HG02852 (cell line): ENCODE measurements around the gene NEMF.
"Not testable (repeated sequence)": the region's sequence is repeated elsewhere in the genome, so short reads cannot be mapped to it uniquely, and the experiment has no call there.

Experiments used
- ATAC-seq: cut with Tn5 transposase; IDR thresholded peaks from one replicate; pipeline ENCODE4 v1.9.1; 2021; ENCODE audit warnings: mild to moderate bottlenecking, moderate library complexity; ENCODE audit not compliant: unreplicated experiment

The NEMF gene

DNA sequence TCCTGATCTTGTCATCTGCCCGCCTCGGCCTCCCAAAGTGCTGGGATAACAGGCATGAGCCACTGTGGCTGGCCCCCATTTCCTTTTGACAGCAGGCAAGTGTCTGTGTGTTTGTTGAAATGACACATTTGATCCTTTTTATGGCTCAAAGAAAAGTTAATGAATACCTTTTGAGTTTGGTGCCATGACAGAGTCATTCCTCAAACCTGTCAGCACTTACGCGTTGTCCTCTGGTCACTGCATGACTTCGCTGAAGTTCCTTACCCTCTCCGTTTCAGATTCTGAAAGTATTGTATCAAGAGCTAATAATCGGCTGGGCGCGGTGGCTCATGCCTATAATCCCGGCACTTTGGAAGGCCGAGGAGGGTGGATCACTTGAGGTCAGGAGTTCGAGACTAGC, 32.4 kb downstream of the NEMF start:
- no peak for ATAC-seq

DNA sequence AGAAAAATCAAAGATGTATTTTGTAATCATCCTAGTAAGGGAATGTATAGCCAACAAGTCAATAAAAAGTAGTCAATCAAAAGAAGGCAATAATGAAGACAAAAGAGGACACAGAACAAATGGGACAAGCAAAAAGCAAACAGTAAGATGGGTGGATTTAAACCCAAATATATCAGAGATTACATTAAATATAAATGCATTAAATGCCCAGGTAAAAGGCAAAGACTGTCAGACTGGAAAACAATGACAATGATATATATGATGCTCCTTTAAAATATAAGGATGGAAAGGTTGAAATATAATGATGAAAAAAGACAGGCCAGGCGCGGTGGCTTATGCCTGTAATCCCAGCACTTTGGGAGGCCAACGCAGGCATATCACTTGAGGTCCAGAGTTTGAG, 35.7 kb downstream of the NEMF start:
- no peak for ATAC-seq

DNA sequence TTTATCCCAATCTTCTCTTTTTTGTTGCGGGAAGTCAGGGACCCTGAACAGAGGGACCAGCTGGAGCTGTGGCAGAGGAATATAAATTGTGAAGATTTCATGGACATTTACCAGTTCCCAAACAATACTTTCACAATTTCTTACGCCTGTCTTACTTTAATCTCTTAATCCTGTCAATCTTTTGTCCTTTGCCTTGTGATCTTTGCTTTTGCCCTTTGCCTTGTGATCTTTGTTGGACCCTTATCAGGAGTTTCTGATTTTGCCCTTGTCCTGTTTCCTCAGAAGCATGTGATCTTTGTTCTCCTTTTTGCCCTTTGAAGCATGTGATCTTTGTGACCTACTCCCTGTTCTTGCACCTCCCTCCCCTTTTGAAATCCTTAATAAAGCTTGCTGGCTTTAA, 36.5 kb downstream of the NEMF start:
- not testable (repeated sequence) for ATAC-seq

DNA sequence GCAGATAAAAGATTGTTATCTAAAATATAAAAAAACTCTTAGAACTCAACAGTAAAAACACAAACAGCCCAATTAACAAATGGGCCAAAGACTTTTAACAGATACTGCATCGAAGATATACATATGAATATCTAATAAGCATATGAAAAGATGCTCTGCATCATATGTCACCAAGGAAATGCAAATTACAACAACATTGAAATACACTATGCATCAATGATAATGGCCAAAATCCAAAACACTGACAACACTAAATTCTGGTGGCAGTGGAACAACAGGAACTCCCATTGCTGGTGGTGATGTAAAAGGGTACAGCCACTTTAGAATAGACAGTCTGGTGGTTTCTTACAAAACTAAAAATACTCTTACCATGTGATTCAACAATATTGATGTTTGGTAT, 43.8 kb downstream of the NEMF start:
- no peak for ATAC-seq

DNA sequence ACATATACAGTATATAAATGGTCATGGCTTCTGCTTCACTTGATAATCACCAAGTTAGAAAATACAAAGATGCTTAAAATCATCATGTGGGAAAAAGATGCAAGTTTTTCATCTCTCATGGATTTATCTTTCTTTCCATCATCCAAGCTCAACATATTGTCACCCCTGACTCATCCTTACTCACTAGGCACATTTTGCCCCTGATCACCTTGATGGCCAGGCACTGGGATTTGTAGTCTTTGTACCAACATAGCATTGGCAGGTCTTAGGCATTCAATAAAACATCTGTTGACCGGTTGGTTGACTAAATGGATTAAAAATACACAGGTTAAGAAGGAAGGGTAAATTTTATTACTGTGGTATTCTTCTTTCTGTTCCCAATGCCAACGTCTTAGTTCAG, 56.6 kb downstream of the NEMF start:
- no peak for ATAC-seq

DNA sequence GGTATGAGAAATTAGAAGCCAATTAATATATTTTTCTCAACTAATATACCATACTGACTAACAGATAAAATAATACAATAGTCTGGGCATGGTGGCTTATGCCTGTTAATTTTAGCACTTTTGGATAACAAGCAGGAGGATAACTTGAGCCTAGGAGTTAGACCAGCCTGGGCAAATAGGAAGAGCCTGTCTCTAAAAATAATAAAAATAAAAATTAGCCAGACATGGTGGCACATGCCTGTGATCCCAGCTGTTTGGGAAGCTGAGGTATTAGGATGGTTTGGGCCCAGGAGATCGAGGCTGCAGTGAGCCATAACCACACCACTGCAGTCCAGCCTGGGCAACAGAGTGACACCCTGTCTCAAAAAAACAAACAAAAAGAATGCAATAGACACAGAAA, 60.0 kb downstream of the NEMF start:
- ATAC-seq, result no peak

DNA sequence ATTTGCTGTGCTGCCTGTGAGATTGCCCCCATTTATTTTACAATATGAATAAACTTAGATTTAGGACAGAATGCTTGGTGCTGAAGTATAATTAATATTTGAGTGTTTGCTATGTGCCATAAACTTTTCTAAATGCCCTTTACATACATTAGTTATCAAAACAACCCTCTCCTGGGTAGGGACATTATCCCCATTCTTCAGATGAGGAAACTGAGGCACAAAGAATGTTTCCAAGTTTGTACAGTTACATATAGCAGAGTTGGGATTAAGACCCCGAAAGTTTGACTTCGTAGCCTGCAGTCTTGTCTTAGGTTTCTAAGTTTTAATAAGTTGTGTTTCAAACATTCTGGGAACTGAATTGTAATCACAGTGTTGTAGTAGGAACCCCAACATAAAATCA, 66.3 kb downstream of the NEMF start:
- no peak for ATAC-seq

DNA sequence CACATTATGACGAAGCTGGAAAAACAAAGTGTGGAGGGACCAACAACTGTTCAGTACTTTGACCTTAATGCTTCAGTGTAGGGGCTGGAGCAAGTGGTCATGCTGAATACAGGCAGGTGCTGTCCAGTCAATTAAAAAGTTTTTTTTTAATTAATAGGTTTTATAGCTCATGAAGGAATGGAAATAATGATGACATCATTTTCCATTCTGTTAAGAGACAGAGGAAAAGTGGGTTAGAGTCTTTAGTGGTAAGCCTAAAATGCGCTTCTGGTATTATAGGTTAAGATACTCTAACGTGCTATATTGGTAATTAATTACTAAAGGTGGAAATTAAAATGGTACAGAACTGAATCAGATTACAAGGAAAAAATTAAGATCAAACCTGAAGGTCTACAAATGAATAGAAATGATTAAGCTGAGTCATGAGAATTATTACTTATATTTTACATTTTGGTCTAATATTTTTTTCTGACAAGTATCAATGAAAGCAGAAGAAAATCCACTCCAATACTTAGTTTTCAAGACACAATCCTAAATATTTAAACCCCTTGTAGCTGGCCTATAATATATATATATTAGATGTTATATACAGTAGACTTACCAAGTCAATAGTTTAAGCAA, 69.1 kb downstream of the NEMF start:
- no peak for ATAC-seq

DNA sequence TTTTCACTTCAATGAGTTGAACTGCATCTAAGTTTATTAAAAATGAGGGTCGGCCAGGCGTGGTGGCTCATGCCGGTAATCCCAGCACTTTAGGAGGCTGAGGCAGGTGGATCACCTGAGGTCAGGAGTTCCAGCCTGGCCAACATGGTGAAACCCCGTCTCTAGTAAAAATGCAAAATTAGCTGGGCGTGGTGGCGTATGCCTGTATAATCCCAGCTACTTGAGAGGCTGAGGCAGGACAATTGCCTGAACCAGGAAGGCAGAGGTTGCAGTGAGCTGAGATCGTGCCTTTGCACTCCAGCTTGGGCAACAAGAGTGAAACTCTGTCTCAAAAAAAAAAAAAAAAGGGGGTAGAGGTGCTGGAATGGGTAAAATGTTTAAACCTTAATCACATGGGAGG, 71.5 kb downstream of the NEMF start:
- ATAC-seq, result not testable (repeated sequence)

DNA sequence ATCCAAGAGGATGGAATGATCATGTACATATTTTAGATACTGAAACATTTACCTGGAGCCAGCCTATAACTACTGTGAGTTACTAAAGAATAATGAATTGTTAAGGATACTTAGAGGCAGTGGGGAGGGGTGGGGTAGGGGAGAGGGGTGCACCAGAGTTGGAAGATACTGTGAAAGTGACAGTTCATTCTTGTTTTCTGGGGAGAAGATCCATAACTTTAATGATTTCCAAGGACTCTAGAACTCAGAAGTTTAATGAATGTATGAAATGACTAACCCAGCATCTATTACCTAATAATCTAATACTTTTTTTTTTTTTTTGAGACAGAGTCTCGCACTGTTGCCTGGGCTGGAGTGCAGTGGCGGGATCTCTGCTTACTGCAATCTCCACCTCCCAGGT, 74.2 kb downstream of the NEMF start:
- ATAC-seq, result no peak

DNA sequence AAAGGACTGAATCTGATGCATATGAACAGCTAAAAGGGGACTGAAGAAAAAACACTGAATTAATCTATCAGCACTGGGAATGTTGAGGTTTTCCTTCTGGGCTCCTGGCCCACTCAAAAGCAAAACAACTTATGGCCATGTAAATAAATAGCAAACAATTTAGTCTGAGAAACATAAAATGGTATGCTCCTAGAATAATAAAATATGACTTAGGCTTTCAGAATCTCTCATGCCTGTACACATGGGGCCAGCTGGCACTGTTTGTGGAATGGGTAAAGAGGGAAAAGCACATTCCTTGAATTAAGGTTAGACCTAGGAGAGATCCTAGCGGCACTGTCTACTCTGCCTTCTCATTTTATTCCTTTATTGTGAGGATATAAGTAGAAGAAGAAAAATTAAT, 78.5 kb downstream of the NEMF start:
- ATAC-seq, result no peak

DNA sequence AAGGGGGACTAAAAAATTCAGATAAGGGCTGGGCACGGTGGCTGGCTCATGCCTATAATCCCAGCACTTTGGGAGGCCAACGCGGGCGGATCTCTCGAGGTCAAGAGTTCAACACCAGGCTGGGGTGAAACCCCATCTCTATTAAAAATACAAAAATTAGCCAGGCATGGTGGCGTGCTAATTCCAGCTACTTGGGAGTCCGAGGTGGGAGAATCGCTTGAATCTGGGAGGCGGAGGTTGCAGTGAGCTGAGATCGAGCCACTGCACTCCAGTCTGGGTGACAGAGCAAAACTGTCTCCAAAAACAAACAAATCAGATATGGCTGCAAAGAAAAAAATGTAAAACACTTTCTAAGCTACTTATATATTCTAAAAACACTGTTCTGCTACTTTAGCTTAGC, 80.9 kb downstream of the NEMF start:
- ATAC-seq, result not testable (repeated sequence)

DNA sequence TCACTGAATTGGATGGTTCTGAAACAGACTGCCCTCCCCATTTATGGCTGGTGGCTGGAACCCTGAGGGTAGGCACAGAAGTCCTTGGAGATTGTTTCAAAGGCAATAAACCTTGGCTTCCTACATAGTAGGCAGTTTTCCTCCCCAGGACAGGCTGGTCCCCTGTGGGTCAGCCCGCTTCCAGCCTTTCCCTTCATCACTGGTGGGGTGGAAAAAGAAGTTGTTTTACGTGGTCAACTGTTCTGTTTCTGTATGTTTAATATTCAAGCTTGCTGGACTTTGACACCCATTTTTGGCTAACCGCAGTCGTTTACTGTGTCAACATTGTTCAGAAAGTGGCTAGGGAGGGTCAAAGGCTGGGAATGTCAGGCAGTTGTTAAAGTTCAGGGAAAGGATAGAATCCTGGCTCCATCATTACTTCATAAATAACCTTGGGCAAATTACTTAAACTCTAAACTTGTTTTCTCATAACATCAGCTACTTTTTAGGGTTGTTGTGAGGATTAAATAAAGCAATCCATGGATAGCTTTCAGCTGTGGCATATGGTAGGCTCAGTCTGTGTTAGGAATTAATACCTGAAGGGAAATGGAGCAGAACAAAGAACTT, 82.3 kb downstream of the NEMF start:
- ATAC-seq, result no peak

DNA sequence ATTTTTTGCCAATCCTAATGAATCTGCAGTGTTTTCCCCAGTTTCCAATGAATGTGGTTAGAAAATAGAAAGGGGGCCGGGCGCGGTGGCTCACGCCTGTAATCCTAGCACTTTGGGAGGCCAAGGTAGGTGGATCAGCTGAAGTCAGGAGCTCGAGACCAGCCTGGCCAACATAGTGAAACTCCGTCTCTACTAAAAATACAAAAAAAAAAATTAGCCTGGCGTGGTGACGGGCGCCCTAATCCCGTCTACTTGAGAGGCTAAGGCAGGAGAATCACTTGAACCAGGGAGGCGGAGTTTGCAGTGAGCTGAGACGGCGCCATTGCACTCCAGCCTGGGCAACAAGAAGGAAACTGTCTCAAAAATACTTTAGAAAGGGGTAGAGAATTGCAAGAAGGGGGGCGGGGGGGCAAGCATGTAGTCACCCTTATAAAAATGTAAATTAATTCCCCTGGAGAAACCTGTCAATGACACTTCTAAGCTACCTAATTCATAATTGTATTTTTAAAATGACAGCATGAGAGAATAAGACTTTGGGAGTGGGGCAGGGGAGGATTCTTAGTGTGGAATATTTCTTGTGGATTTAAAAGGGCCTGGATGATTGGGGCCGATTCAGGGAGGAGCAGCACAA, 82.9 kb downstream of the NEMF start:
- no peak for ATAC-seq

DNA sequence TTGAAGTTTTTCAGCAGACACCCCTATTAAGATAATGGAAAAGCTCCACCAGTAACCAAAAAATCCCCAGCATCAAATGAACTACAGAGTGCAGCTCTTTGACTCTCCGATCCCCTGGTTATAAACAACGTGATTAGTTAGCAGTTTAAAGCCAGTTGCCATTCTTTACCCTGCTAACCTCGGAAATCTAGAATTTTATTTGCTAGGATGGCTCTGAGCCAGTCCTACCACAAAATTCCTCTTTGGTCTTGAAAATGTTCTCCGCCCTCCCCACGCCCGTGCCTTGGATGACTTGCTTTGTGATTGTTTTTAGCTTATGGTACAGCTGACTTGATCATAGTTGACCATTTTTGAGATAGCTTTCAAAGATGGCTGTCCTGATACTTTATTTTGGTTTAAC, 83.4 kb downstream of the NEMF start:
- no peak for ATAC-seq

DNA sequence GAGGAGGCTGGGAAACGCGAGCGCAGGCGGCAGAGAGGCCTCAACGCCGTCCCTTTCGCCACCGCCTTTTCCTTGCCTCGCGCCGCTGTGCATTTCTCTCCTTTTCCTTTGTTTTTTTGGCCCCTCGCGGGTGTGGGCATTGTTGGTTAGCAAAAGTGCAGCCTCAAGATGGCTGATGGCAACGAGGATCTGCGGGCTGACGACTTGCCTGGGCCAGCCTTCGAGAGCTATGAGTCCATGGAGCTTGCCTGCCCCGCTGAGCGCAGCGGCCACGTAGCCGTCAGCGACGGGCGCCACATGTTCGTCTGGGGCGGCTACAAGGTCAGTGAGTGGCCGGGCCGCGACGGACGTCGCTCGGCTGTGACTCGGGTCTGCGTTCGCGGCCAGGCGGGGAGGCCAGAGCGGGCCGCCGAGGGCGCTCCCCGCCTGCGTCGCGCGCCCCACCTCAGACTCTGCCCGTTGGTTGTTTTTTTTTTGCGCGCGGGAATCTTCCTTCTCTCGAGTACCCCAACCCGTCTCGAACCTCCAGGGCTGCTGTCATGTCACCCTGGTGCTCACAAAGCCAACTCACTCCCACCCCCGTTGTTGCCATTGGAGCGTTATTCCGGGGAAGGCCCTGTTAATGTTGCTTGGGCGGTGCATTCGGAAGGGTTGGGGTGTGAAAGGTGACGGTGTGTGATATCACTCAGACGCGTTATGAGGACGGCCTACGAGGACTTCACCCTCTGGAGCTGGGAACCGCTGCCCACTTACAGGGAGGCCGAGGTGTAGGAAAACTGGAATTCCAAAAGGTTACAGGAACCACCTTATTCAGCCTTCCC, 84.1 kb downstream of the NEMF start:
- ATAC-seq, result peak; percentile 32

DNA sequence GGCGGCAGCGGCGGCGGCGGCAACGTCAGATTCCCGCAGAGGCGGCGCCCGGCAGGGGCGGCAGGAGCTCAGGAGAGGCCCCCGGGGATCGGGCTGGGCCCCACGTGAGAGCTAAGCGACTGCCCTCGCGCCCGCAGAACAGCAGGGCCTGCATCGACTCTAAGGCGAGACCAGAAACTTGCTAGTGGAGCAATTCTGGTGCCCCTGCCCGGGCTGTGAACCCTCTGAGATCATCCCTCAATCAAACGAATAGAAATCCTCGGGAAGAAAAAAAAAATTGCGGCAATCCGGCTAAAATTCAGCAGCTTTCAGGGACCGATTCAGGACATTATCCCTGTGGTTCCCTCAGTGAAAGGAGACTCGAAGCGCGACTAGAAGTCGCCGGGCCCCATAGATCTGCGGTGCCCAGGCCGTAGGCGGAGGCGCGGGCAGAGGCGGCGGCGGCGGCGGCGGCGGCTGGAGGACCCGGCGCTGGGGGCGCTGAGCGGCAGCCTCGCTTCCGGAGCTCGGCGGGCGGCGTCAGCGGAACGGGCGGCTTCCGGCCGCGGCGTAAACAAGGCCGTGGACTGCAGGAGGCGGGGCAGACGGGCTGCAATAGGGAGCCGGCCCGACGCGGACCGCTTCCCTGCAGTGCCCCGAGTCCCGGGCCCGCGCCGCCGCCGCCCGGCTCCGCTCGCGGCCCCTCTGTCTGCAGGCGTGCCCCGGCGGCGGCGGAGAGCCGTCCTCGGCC, 84.9 kb downstream of the NEMF start, which contains the start of gene KLHDC2:
Gene KLHDC2 (plus strand): TSS at position 583 of the 730 bp plus-strand sequence. CDS start 316 bp downstream, outside the sequence.
- ATAC-seq, result peak; percentile 90

DNA sequence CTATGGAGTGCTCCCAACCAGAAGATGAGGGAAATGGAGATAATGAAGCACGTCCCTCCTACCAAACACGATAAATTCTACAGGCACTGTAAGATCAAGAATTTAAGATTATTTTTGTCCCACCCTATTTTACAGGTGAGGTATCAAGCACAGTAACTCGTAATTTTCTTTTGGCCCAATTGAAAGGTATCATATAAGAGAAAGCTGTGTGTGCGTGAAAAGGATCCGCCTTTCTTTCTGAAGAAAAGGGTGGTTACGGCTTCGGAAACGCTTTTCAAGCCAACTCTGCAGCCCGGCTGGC, 85.4 kb downstream of the NEMF start:
- no peak for ATAC-seq

DNA sequence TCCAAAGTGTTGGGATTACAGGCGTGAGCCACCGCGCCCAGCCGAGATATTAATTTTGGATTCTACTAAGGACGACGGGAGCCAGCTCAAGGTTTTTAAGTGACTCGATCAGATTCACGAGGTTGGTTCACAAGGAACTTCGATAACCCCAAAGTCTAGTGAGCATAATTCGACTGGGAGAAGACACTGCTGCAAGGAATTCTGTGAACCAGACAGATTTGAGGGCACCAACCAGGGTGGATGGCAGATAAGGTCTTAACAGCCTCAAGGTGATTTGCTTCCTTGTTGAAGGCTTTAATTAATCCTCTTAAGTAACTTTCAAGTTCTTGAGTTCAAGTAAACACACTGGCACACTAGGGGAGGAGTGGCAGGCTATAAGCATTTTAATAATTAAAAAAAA, 85.7 kb downstream of the NEMF start:
- no peak for ATAC-seq

DNA sequence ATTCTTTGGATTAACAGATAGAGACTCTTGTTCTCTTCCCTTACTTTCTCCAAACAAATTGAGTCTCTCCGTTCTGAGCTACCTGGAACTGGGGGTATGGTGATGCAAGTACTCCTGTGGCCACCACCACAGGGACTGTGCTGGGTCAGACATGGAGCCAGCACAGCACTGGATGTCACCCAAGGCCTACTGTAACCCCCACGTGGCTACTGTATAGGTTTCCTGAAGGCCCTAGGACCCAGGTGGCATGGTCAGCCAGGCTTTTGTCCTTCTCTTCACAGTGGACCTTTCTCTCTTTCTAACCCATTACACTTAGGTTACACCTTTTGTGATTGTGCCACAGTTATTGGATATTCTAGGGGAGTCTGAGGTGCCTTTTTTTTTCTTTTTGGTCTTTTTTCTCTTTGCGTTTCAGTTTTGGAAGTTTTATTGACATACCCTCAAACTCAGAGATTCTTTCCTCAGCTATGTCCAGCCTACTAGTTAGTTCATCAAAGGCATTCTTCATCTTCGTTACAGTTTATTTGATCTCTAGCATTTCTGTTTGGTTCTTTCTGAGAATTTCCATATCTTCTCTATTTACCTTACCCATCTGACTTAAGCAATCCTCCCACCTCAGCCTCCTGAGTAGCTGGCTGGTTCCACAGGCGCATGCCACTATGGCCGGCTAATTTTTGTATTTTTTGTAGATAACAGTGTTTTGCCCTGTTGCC, 90.6 kb downstream of the NEMF start:
- ATAC-seq, result no peak

DNA sequence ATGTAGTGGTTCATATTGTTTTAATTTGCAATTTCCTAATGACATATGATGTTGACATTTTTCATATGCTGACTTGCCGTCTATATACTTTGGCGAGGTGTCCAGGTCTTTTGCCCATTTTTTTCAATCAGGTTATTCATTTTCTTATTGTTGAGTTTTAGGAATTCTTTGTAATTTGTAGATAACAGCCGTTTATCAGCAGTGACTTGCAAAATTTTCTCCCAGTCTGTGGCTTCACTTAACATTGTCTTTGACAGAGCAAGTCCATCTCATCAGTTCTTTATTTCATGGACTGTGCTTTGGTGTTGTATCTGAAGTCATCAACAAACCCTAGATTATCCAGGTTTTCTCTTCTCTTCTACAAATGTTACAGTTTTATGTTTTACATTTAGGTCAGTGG, 97.2 kb downstream of the NEMF start:
- ATAC-seq, result no peak
